ENCODE results near the gene ADRM1.
A peak's percentile ranks its signal among the peaks of the same experiment; 100 is the strongest.

ADRM1 gene

GRCh38 chr20:62299666-62300236 lies 3.0 kb upstream of the ADRM1 start:
- no peak for DNase-seq

- DNase-seq = no peak
Measured at GRCh38 chr20:62300319-62300718, 2.5 kb upstream of the ADRM1 start.

DNA sequence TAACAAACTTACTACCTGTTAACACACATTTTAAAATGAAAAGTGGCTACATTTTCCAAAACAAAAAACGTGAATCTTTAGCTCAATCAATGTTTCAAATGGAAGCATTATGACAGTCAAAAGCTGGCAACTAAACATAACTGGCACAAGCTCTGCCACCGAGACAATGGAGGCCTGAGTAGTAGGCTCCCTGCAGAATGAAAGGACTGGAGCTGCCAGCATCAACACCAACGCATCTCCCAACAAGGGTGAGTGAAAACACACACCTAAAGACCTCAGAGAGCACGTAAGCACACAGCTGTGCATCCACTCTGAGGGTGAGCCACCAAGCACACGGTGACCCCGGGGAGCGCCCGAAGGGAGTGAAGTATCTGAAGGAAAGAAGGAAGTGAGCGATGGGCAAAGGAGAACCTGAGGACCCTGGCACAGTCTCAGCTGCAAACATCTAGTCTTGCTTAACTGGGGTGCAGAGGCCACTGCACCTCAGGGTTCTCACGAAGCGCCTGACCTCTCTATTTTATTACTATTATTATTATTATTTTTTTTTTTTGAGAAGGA lies 1.6 kb upstream of the ADRM1 start:
- DNase-seq = no peak

DNA sequence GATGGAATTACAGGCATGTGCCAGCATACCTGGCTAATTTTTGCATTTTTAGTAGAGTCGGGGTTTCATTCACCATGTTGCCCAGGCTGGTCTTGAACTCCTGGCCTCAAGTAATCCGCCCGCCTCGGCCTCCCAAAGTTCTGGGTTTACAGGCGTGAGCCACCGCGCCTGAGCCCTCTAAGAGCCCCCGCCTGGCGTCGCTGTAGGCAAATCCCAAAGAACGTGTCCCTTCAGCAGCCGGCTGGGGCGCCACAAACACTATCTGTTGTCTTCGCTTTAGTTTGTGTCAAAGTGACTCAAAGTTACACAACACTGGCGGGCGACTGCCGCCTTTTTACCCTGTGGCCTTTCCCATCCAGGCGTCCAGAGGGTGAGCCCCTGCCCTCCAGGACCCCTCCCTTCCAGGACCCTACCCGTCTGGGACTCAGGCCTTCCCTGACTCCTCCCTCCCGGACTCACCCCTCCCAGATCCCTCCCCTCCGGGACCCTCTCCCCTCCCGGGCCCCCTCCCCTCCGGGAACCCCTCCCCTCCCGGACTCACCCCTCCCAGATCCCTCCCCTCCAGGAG lies 940 bp upstream of the ADRM1 start:
- peak; percentile 87 for DNase-seq

- DNase-seq = no peak
Measured at GRCh38 chr20:62303062-62303339, 204 bp downstream of the ADRM1 start.

- DNase-seq = no peak
Measured at GRCh38 chr20:62303340-62304226, 786 bp downstream of the ADRM1 start.

GRCh38 chr20:62304331-62305148 lies 1.7 kb downstream of the ADRM1 start:
- no peak for DNase-seq

DNA sequence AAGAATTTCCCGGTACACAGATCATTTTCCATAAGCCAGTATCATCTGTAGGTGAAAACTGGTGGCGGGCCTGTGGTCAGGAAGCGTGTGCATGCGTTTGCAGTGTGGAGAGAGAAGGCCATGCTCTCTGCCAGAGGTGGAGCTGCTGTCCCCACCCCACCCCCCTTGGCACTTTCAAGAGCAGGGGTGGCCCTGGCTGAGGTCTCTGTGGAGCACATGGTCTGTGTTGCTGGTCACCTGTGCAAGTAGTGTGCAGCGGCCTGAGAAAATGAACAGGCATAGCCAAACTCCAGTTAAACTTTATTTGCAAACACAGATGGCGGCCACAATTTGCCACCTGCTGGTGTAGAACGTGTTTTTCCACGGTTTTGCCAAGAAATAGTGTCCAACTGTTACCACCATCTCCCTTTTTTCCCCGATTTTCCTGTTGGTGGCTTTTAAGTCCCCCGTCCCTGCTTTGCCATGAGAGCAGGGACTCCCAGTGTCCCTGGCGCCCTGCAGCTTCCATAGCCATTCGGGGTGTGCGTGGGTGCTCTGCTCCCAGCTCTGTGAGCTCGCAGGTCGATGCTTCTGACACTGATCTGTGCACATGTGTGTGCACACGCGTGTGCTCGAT lies 2.5 kb downstream of the ADRM1 start:
- no peak for DNase-seq

- no peak for DNase-seq
Measured at GRCh38 chr20:62305765-62306413, 3.1 kb downstream of the ADRM1 start.

DNA sequence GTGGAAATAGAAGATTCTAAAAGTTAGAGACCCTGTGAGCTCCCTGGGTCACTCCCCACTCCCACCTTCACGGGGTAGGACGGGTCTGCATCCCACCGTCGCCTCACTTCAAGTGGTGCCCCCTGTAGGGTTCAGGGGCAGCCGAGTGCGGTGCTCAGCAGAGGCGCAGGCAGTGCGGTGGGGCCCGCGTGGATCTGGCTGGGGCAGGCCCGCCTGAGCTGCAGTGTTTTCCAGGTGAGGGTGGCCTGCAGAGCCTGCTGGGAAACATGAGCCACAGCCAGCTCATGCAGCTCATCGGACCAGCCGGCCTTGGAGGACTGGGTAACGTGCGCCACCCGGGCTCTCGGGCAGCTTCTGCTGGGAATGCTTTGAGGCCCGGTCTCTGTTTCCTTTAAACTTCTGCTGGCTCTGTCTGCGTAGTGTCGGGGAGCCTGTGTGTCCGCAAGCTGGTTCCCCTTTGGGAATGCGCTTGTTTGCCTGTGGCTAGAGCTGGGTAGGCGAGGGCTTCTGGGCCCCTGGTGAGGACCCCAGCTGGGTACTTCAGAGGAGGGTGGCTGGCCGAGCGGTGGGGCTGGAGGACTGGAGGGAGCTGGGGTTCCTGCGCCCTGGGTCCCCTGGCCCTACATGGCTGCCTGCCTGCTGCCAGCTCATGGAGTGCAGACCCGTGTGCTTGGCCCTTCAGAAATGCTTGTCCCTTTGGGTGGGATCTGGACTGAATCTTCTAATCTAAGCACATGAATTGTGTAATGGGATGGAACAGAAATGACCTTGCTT lies 3.8 kb downstream of the ADRM1 start:
- no peak for DNase-seq

- DNase-seq = no peak
Measured at GRCh38 chr20:62307226-62308101, 4.7 kb downstream of the ADRM1 start.

DNA sequence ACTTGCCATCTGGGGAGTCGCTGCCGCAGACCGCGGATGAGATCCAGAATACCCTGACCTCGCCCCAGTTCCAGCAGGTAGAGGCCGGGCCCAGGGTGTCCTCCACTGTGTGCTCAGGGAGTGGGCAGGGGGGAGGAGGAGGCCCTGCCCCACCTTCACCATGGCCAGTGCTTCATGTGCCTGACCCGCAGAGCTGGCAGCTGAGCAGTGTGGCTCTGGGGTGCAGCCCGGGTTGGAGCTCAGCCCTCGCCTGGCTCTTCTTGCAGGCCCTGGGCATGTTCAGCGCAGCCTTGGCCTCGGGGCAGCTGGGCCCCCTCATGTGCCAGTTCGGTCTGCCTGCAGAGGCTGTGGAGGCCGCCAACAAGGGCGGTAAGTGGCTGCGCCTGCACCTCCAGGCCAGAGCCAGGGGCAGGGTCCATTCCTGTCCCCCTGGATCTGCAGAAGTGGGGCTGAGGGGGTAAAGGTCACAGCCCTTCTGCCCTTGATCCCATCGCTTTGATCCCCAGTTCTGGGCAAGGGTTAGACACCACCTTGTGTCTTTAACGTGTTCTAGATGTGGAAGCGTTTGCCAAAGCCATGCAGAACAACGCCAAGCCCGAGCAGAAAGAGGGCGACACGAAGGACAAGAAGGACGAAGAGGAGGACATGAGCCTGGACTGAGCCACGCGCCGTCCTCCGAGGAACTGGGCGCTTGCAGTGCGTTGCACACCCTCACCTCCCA lies 5.5 kb downstream of the ADRM1 start:
- DNase-seq = no peak

DNA sequence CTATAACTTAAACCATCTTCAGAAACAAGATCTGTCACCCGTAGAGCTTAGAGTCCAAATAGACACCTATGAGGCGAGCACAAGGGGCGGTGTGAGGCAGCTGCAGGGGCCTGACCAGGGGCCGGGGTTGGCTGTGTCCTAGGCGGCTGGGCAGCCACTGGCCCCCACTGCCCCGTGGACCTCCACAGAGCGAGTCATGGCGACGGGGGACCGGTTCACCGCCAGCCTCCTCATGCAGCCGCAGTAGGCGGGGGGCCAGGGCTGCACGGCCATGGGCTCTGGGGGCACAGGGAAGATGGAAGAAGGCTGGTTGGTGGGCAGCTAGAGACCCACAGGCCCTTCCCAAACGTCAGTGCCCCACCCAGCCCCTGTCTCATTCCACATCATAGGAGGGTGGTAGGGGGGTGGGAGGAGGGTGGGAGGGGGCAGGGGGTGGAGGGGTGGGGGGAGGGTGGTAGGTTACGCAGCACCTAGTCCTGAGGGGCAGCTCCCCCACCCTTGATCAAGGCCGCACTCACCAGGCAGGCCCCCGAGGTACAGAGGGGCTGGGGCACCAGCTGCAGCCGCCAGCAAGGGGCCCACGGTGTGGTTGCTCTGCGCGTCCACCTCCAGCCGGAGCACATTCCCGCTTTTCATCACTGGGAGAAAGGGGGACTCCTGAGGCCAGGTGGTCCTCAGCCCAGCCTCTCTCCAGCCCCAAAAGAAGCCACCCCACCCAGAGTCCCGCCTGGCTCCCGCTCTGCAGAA lies 6.6 kb downstream of the ADRM1 start:
- no peak for DNase-seq

DNA sequence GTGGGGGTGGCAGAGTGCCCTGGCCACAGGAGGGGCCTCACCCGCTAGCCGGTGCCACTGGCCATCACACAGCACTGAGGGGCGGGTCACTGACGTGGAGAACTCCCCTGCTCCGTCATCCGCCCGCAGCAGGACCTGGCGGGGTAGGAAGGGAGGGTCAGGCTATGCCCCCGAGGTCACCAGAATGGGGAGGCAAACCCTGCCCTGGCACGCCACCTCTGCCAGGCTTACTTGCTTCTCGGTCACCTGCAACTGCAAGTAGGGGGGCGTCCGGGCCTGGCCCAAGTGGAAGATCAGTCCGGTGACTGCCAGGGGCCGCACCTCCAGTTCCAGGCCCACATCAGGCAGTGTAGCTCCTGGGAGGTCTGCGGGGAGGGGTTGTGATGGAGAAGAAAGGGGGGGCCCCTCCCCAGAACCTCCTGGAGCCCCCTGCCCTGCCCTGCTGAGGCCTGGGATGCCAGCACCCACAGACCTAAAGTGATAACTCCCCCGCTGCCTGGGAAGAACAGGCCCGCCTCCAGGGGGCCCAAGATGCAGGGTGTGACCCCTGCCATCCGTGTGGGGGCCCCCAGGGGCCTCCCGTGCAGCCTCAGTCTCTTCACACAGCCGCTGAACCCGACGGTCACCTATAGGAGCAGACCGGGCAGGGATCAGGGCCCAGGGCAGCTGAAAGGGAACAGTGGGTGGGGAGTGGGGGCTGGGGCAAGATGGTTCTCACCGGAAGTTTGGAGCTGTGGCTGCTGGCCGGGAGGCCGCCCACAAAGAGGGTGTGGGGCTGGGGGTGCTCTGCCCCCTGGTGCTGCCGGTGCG lies 7.4 kb downstream of the ADRM1 start:
- DNase-seq = no peak

DNA sequence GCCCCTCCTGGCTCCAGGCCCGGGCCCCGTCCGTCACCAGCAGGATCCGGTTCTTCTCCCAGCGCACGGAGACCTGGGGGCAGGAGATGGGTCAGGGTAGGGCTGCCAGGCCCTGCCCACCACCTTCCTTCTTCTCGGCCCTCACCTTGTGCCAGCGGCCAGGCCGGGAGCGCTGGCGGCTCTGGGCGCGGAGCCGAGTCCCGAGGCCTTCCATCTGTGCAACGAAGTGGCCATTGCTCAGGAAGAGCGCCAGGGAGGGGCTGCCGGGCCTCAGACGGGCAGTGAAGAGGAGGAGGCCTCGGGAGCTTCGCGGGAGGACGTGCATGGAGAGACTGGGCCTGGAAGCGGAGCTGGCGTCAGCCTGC lies 7.9 kb downstream of the ADRM1 start:
- no peak for DNase-seq

- no peak for DNase-seq
Measured at GRCh38 chr20:62311150-62311549, 8.4 kb downstream of the ADRM1 start.

GRCh38 chr20:62311832-62312661 lies 9.2 kb downstream of the ADRM1 start:
- DNase-seq = no peak

Measured in NCI-H1436 (cell line).